GM12878 (cell line): ENCODE results near the gene TMED10. TPM values are rescaled to one million over a fixed set of nuclear protein-coding genes. Genes with fewer than 3 reads are reported as not detected.

Experiments used
- ATAC-seq: fragments of 200-7000 bp; cut with Tn5 transposase; 3 replicates; pipeline ENCODE4 v1.9.1; 2020; ENCODE audit warnings: mild to moderate bottlenecking, moderate library complexity
- BruUV-seq: library from RNA; stranded (reverse); fragments of 400-500 nt; replicated peaks from 2 replicates; lab custom pipeline; 2021; lab: Mats Ljungman, UMichigan
- CTCF ChIA-PET: fragments of 300-600 bp; sonication (Branson Sonifier 250); formaldehyde crosslinking; extraction: SDS; loops from one replicate; lab custom pipeline; 2021; ENCODE audit warnings: inconsistent platforms; lab: Yijun Ruan, JAX
- POLR2A ChIA-PET: fragments of 350-600 bp; formaldehyde crosslinking; extraction: SDS; loops from one replicate; lab custom pipeline; 2021; ENCODE audit warnings: inconsistent platforms; lab: Charles Lee
- RAD21 ChIA-PET: fragments of 300-600 bp; sonication (Branson Sonifier 250); formaldehyde crosslinking; loops from one replicate; lab custom pipeline; 2023; ENCODE audit warnings: antibody characterized with exemption; ENCODE audit not compliant: unreplicated experiment; lab: Charles Lee
- SMC1A ChIA-PET: fragments of 300-600 bp; sonication (Branson Sonifier 250); formaldehyde crosslinking; loops from one replicate; lab custom pipeline; 2023; ENCODE audit not compliant: unreplicated experiment, uncharacterized antibody; lab: Charles Lee
- DNase-seq: peaks from one replicate; pipeline ENCODE4 v3.0.0-alpha.2; 2011; ENCODE audit warnings: low read depth, low spot score
- FAIRE-seq: peaks from 3 replicates; lab custom pipeline; 2011; peaks lifted over from hg19 to GRCh38; lab: Jason Lieb, UNC
- H2AFZ ChIP-seq: 2 replicates; pipeline ENCODE4 v1.6.0; 2011; ENCODE audit warnings: low read depth, low read length, control low read depth; ENCODE audit not compliant: control insufficient read depth
- H3K27ac ChIP-seq: 2 replicates; pipeline ENCODE4 v1.5.1; 2011; ENCODE audit warnings: control low read depth; ENCODE audit not compliant: control insufficient read depth, insufficient read depth
- H3K27me3 ChIP-seq, 2 experiments: replicated peaks in 1 of 2; 2 replicates each; pipeline versions ENCODE4 v1.6.0 to v1.6.1; 2011; ENCODE audit warnings: low read length in 1 of 2; ENCODE audit not compliant: control insufficient read depth in 2 of 2, insufficient read depth in 2 of 2
- H3K36me3 ChIP-seq, 2 experiments: 2 replicates each; pipeline ENCODE4 v1.5.1; 2011; ENCODE audit warnings: low read length in 1 of 2; ENCODE audit not compliant: control insufficient read depth in 2 of 2, insufficient read depth in 2 of 2
- H3K4me1 ChIP-seq: 2 replicates; pipeline ENCODE4 v1.6.1; 2011; ENCODE audit warnings: mild to moderate bottlenecking, low read length, moderate library complexity, mixed read lengths; ENCODE audit not compliant: control insufficient read depth, insufficient read depth
- H3K4me2 ChIP-seq: 2 replicates; pipeline ENCODE4 v1.6.0; 2011; ENCODE audit warnings: control low read depth; ENCODE audit not compliant: control insufficient read depth, insufficient read depth
- H3K4me3 ChIP-seq: fragments of 200-600 bp; sonication (generic); 2 replicates; pipeline ENCODE4 v1.5.1; 2016
- H3K79me2 ChIP-seq: 2 replicates; pipeline ENCODE4 v1.6.0; 2011; ENCODE audit warnings: low read length; ENCODE audit not compliant: control insufficient read depth, insufficient read depth
- H3K9ac ChIP-seq: 2 replicates; pipeline ENCODE4 v1.8.0; 2011; ENCODE audit warnings: low read length, control low read depth, mixed read lengths; ENCODE audit not compliant: control insufficient read depth, insufficient read depth
- H3K9me3 ChIP-seq: replicated peaks from 3 replicates; pipeline ENCODE4 v1.5.1; 2011; ENCODE audit warnings: mild to moderate bottlenecking, low read length; ENCODE audit not compliant: control insufficient read depth, insufficient read depth
- H4K20me1 ChIP-seq: 2 replicates; pipeline ENCODE4 v1.6.0; 2011; ENCODE audit not compliant: control insufficient read depth, insufficient read depth
- ATF3 ChIP-seq: IDR thresholded peaks from 2 replicates; pipeline ENCODE4 v1.6.1; 2011; ENCODE audit warnings: low read depth, mild to moderate bottlenecking, low read length, moderate library complexity, borderline replicate concordance; ENCODE audit errors: extremely low read depth
- CEBPZ ChIP-seq: fragments of 150-350 bp; IDR thresholded peaks from 2 replicates; pipeline ENCODE4 v1.6.1; 2016; ENCODE audit warnings: low read depth, low read length
- HDAC2 ChIP-seq: fragments of 200-600 bp; sonication (generic); IDR thresholded peaks from 2 replicates; pipeline ENCODE4 v1.6.1; 2017
- JUNB ChIP-seq: IDR thresholded peaks from 2 replicates; pipeline ENCODE4 v1.6.1; 2016; ENCODE audit warnings: antibody characterized with exemption, mild to moderate bottlenecking
- LARP7 ChIP-seq: fragments of 450-650 bp; IDR thresholded peaks from 2 replicates; pipeline ENCODE4 v1.6.1; 2017; ENCODE audit warnings: mild to moderate bottlenecking
- RELA ChIP-seq: fragments of 450-650 bp; IDR thresholded peaks from 2 replicates; pipeline ENCODE4 v1.8.0; 2014; ENCODE audit warnings: borderline replicate concordance; ENCODE audit not compliant: partially characterized antibody
- SPI1 ChIP-seq: IDR thresholded peaks from 2 replicates; pipeline ENCODE4 v1.6.1; 2011; ENCODE audit warnings: low read depth, mild to moderate bottlenecking, low read length, moderate library complexity, borderline replicate concordance; ENCODE audit not compliant: insufficient read depth
- SUPT20H ChIP-seq: IDR thresholded peaks from 2 replicates; pipeline ENCODE4 v1.6.1; 2011; ENCODE audit warnings: low read depth, mild to moderate bottlenecking, low read length, moderate library complexity, borderline replicate concordance; ENCODE audit not compliant: control insufficient read depth
- USF2 ChIP-seq: IDR thresholded peaks from 2 replicates; pipeline ENCODE4 v1.6.1; 2011; ENCODE audit warnings: low read depth, low read length, improper control_type of control experiment, borderline replicate concordance
- YY1 ChIP-seq: IDR thresholded peaks from 2 replicates; pipeline ENCODE4 v1.6.1; 2011; ENCODE audit warnings: low read depth, mild to moderate bottlenecking, low read length
- ZBTB11 ChIP-seq: fragments of 450-650 bp; formaldehyde crosslinking; IDR thresholded peaks from 2 replicates; pipeline ENCODE4 v1.5.0; 2022; ENCODE audit warnings: mild to moderate bottlenecking, missing genetic modification characterization
- ZNF217 ChIP-seq: fragments of 450-650 bp; IDR thresholded peaks from 2 replicates; pipeline ENCODE4 v1.6.1; 2017; ENCODE audit warnings: antibody characterized with exemption, mild to moderate bottlenecking
- WGBS: methylation state at CpG from one replicate; pipeline ENCODE4 v1.1.6; 2016; ENCODE audit warnings: low lambda C conversion rate; ENCODE audit not compliant: insufficient replicate concordance, insufficient coverage; ENCODE audit errors: missing lambda C conversion rate; 5-methylcytosine and 5-hydroxymethylcytosine counted together
- in situ Hi-C: fragments of 300-500 bp; cut with MboI; formaldehyde crosslinking; loops from 9 replicates; pipeline ENCODE4 v1.14.3; 2018; ENCODE audit warnings: mixed read lengths
- intact Hi-C: fragments of 100-400 bp; cut with micrococcal nuclease; formaldehyde crosslinking; loops from one replicate; pipeline ENCODE4 v1.14.2; 2022; ENCODE audit not compliant: unreplicated experiment
- polyA plus RNA-seq, 11 experiments: library from polyadenylated mRNA; depleted of rRNA in 4 of 11; unstranded in 6 of 11; stranded (reverse) in 5 of 11; fragments of >200 nt; fragmentation: Nextera tagmentation in 4 of 11; fragmentation: Illumina TruSeq in 1 of 11; extraction: Ambion mirVana in 4 of 11; extraction: Trizol in 1 of 11; gene quantifications; 1 replicate in 1 of 11; 2 replicates in 10 of 11; pipeline versions ENCODE4 v1.2.1 to v1.2.3, GENCODE V29; 2011 to 2016; ENCODE audit warnings: inconsistent platforms in 2 of 11, missing spikeins in 2 of 11, low read depth in 1 of 11
- total RNA-seq, 4 experiments: library from RNA; depleted of rRNA in 3 of 4; stranded (reverse); fragments of >200 nt in 3 of 4; fragmentation: Illumina TruSeq in 1 of 4; extraction: Trizol in 1 of 4; gene quantifications; 2 replicates each; pipeline versions ENCODE4 v1.2.1 to v1.2.3, GENCODE V29; 2013 to 2021

TMED10 gene
- total and polyA plus RNA-seq, 10 of the 15 experiments (the other 5 are each of a cell fraction or from before 2014, with no cell fraction given), result 99.8 to 270 (median 180) TPM

- peaks cover 4 to 32% of the 10 kb centered on the region in 2 experiments for H3K36me3 ChIP-seq
- SMC1A ChIA-PET, result interaction anchor here (1.1 to 1.6 kb wide), 2 partner anchors 20 to 223 kb away, joined by 3 to 4 read pairs; no protein-coding TSS in a partner anchor
Observed at GRCh38 chr14:75083271-75083670, 93.1 kb downstream of the TMED10 start.

More at GRCh38 chr14:75083271-75083670, 93.1 kb downstream of the TMED10 start:
- TF ChIP-seq CEBPZ (no peak), USF2 (no peak), ZBTB11 (CRISPR knock-in tag) (no peak), SPI1 (no peak), LARP7 (no peak), HDAC2 (no peak), YY1 (no peak), SUPT20H (no peak), RELA (no peak), ATF3 (no peak), JUNB (no peak), ZNF217 (no peak)
- BruUV-seq, result no TSS peak
- H3K4me3 ChIP-seq, result no peak overlapping the region
- RAD21 ChIA-PET, result no interaction called here
- H3K4me2 ChIP-seq, result no peak overlapping the region
- ATAC-seq (no peak), DNase-seq (no peak), FAIRE-seq (no peak)
- no peaks in the 10 kb centered on the region for H3K4me1 ChIP-seq
- H3K79me2 ChIP-seq, result no peaks in the 10 kb centered on the region
- no peaks in the 10 kb centered on the region for H3K9me3 ChIP-seq
- in situ Hi-C loops (no loop called here), intact Hi-C loops (no loop called here)
- no peak overlapping the region for H2AFZ ChIP-seq
- POLR2A ChIA-PET, result interaction anchor here (1.1 kb wide), 1 partner anchor 14 kb away, joined by 3 read pairs; the partner anchor contains the start of gene ZC2HC1C
- no peak overlapping the region for H3K9ac ChIP-seq
- WGBS, result 94% methylated on average over 1 of the region's 1 CpG
- no peaks in the 10 kb centered on the region for H3K27me3 ChIP-seq
- H3K27ac ChIP-seq, result no peak overlapping the region
- CTCF ChIA-PET, result interaction anchor here (0.6 to 2.3 kb wide), 3 partner anchors 21 to 222 kb away, joined by 3 to 6 read pairs (median 3); no protein-coding TSS in a partner anchor
- H4K20me1 ChIP-seq, result no peaks in the 10 kb centered on the region
